Endodermal cell (in vitro differentiated cells): Measurements from ENCODE around the gene GPX8. TPM values are rescaled to one million over a fixed set of nuclear protein-coding genes. Genes with fewer than 3 reads are reported as not detected.

Experiments
- DNase-seq: peaks from one replicate; pipeline ENCODE4 v3.0.0-alpha.2; 2017
- H3K27ac ChIP-seq: 2 replicates; pipeline ENCODE4 v1.5.1; 2013; ENCODE audit warnings: mild to moderate bottlenecking, low read depth, low read length, moderate library complexity
- H3K27me3 ChIP-seq: 2 replicates; pipeline ENCODE4 v1.6.1; 2013; ENCODE audit warnings: mild to moderate bottlenecking, low read length, moderate library complexity; ENCODE audit not compliant: insufficient read depth, control insufficient read depth, poor library complexity, severe bottlenecking
- H3K36me3 ChIP-seq: 2 replicates; pipeline ENCODE4 v1.7.0; 2013; ENCODE audit warnings: mild to moderate bottlenecking, low read length, moderate library complexity; ENCODE audit not compliant: control insufficient read depth, insufficient read depth
- H3K4me1 ChIP-seq: one replicate; pipeline ENCODE4 v1.7.0; 2013; ENCODE audit warnings: low read length; ENCODE audit not compliant: control insufficient read depth, insufficient read depth
- H3K4me3 ChIP-seq: 2 replicates; pipeline ENCODE4 v1.5.1; 2013; ENCODE audit warnings: mild to moderate bottlenecking, low read length, moderate library complexity
- H3K9ac ChIP-seq: 2 replicates; pipeline ENCODE4 v1.6.1; 2013; ENCODE audit warnings: mild to moderate bottlenecking, low read length, moderate library complexity; ENCODE audit not compliant: poor library complexity, severe bottlenecking; ENCODE audit errors: extremely low read depth
- H3K9me3 ChIP-seq: 2 replicates; pipeline ENCODE4 v1.6.1; 2013; ENCODE audit warnings: mild to moderate bottlenecking, low read length, moderate library complexity; ENCODE audit not compliant: control insufficient read depth
- H3K27ac Mint-ChIP-seq: 2 replicates; pipeline ENCODE4 v1.8.0; 2020; ENCODE audit warnings: mixed read lengths
- H3K27me3 Mint-ChIP-seq: 2 replicates; pipeline ENCODE4 v1.8.0; 2021; ENCODE audit warnings: mild to moderate bottlenecking, mixed read lengths; ENCODE audit not compliant: insufficient read depth
- H3K36me3 Mint-ChIP-seq: 2 replicates; pipeline ENCODE4 v1.8.0; 2020; ENCODE audit warnings: low read depth, mixed read lengths
- H3K4me1 Mint-ChIP-seq: 2 replicates; pipeline ENCODE4 v1.8.0; 2020; ENCODE audit warnings: mixed read lengths
- H3K4me3 Mint-ChIP-seq: 2 replicates; pipeline ENCODE4 v1.8.0; 2020; ENCODE audit warnings: mild to moderate bottlenecking, moderate library complexity, mixed read lengths
- H3K9me3 Mint-ChIP-seq: 2 replicates; pipeline ENCODE4 v1.8.0; 2020; ENCODE audit warnings: mild to moderate bottlenecking, mixed read lengths
- CTCF ChIP-seq: fragments of 200-600 bp; sonication (generic); conservative IDR thresholded peaks from 2 replicates; pipeline ENCODE4 v1.5.0; 2021; ENCODE audit warnings: antibody characterized with exemption, mild to moderate bottlenecking
- WGBS, 2 experiments: methylation state at CpG; one replicate each; pipeline versions ENCODE4 v1.1.5 to v1.1.7; 2013; ENCODE audit warnings: missing lambda C conversion rate in 2 of 2, mixed read lengths in 1 of 2; ENCODE audit not compliant: insufficient coverage in 1 of 2, insufficient read length in 1 of 2; 5-methylcytosine and 5-hydroxymethylcytosine counted together
- total RNA-seq, 2 donors: library from RNA; stranded (reverse); fragmentation: NEBNext Ultra II Directional in 1 of 2; extraction: Animal tissue kit (Norgen Biotek cat#: 25700) in 1 of 2; gene quantifications; 2 replicates in 1 of 2; 3 replicates in 1 of 2; pipeline ENCODE4 v1.2.1, GENCODE V29; 2021

The GPX8 gene
- total RNA-seq, 2 donors from 2014 or later, result 47.9 to 68.9 TPM

GRCh38 chr5:55149308-55149795 is 10.6 kb upstream of the GPX8 start:
- DNase-seq, result no peak
- no peaks in the 10 kb centered on the region for H3K4me1 ChIP-seq
- no peaks in the 10 kb centered on the region for H3K27me3 ChIP-seq
- H3K9ac ChIP-seq, result no peak overlapping the region
- Mint-ChIP-seq H3K27me3 (peaks cover 16% of the 10 kb centered on the region), H3K4me1 (peaks cover 6% of the 10 kb centered on the region), H3K27ac (no peak overlapping the region), H3K36me3 (no peaks in the 10 kb centered on the region), H3K9me3 (peaks cover 2% of the 10 kb centered on the region), H3K4me3 (no peak overlapping the region)
- H3K36me3 ChIP-seq, result no peaks in the 10 kb centered on the region
- no peak for TF ChIP-seq CTCF
- 95 to 100% methylated on average over 1 to 2 of the region's 2 CpGs for WGBS, 2 experiments
- no peak overlapping the region for H3K4me3 ChIP-seq
- no peaks in the 10 kb centered on the region for H3K9me3 ChIP-seq
- no peak overlapping the region for H3K27ac ChIP-seq

GRCh38 chr5:55151923-55152842 is 7.8 kb upstream of the GPX8 start:
- no peaks in the 10 kb centered on the region for H3K4me1 ChIP-seq
- no peak overlapping the region for H3K4me3 ChIP-seq
- H3K36me3 ChIP-seq, result no peaks in the 10 kb centered on the region
- DNase-seq, result no peak
- Mint-ChIP-seq H3K36me3 (no peaks in the 10 kb centered on the region), H3K4me3 (no peak overlapping the region), H3K4me1 (no peaks in the 10 kb centered on the region), H3K27me3 (peaks cover 29% of the 10 kb centered on the region), H3K27ac (no peak overlapping the region), H3K9me3 (peaks cover 4% of the 10 kb centered on the region)
- 67 to 91% methylated on average over 1 to 4 of the region's 5 CpGs for WGBS, 2 experiments
- H3K27me3 ChIP-seq, result no peaks in the 10 kb centered on the region
- H3K9me3 ChIP-seq, result no peaks in the 10 kb centered on the region
- no peak for TF ChIP-seq CTCF
- no peak overlapping the region for H3K9ac ChIP-seq
- no peak overlapping the region for H3K27ac ChIP-seq

- H3K4me3 ChIP-seq, result no peak overlapping the region
Measured at GRCh38 chr5:55154873-55155272, 5.1 kb upstream of the GPX8 start.

More at GRCh38 chr5:55154873-55155272, 5.1 kb upstream of the GPX8 start:
- no peak overlapping the region for H3K27ac Mint-ChIP-seq
- H3K4me1 ChIP-seq, result no peaks in the 10 kb centered on the region
- no peaks in the 10 kb centered on the region for H3K36me3 Mint-ChIP-seq
- H3K9me3 Mint-ChIP-seq, result peaks cover 4% of the 10 kb centered on the region
- H3K27me3 ChIP-seq, result no peaks in the 10 kb centered on the region
- no peak for TF ChIP-seq CTCF
- DNase-seq, result no peak
- H3K4me3 Mint-ChIP-seq, result no peak overlapping the region
- H3K27ac ChIP-seq, result no peak overlapping the region
- H3K9me3 ChIP-seq, result no peaks in the 10 kb centered on the region
- H3K27me3 Mint-ChIP-seq, result peaks cover 29% of the 10 kb centered on the region
- H3K36me3 ChIP-seq, result no peaks in the 10 kb centered on the region
- no peak overlapping the region for H3K9ac ChIP-seq
- H3K4me1 Mint-ChIP-seq, result peaks cover 2% of the 10 kb centered on the region
- WGBS, 2 experiments, result 89 to 92% methylated on average over 3 of the region's 3 CpGs
